GM23338 (cell line): ENCODE data around the gene DCP2. TPM values are rescaled to one million over a fixed set of nuclear protein-coding genes. Genes with fewer than 3 reads are reported as not detected.

Experiments used
- ATAC-seq: fragments of 200-7000 bp; cut with Tn5 transposase; 3 replicates; pipeline ENCODE4 v1.9.1; 2020
- DNase-seq: peaks from one replicate; pipeline ENCODE4 v3.0.0-alpha.2; 2015; ENCODE audit warnings: low spot score
- H2AFZ ChIP-seq: fragments of 200-600 bp; sonication (generic); 2 replicates; pipeline ENCODE4 v1.8.0; 2016; ENCODE audit warnings: antibody characterized with exemption, mild to moderate bottlenecking, moderate library complexity
- H3F3A ChIP-seq: fragments of 200-600 bp; sonication (generic); replicated peaks from 2 replicates; pipeline ENCODE4 v1.8.0; 2017; ENCODE audit warnings: antibody characterized with exemption, mixed run types, low read depth
- H3K27ac ChIP-seq: fragments of 200-600 bp; sonication (generic); 2 replicates; pipeline ENCODE4 v1.6.1; 2016; ENCODE audit warnings: low read depth
- H3K27me3 ChIP-seq: fragments of 200-600 bp; sonication (generic); 2 replicates; pipeline ENCODE4 v1.8.0; 2016; ENCODE audit warnings: mild to moderate bottlenecking, mixed run types, moderate library complexity; ENCODE audit not compliant: insufficient read depth
- H3K36me3 ChIP-seq: fragments of 200-600 bp; sonication (generic); 2 replicates; pipeline ENCODE4 v1.8.0; 2016; ENCODE audit warnings: mild to moderate bottlenecking; ENCODE audit not compliant: insufficient read depth
- H3K4me1 ChIP-seq: fragments of 200-600 bp; sonication (generic); 2 replicates; pipeline ENCODE4 v1.8.0; 2016; ENCODE audit warnings: mild to moderate bottlenecking, moderate library complexity; ENCODE audit not compliant: insufficient read depth
- H3K4me2 ChIP-seq: fragments of 200-600 bp; sonication (generic); 2 replicates; pipeline ENCODE4 v1.7.1; 2017; ENCODE audit warnings: mixed run types
- H3K4me3 ChIP-seq: fragments of 200-600 bp; sonication (generic); 2 replicates; pipeline ENCODE4 v1.6.1; 2016; ENCODE audit warnings: mixed run types
- H3K79me2 ChIP-seq: fragments of 200-600 bp; sonication (generic); replicated peaks from 2 replicates; pipeline ENCODE4 v1.8.0; 2017; ENCODE audit warnings: mild to moderate bottlenecking; ENCODE audit not compliant: insufficient read depth
- H3K9me2 ChIP-seq: fragments of 200-600 bp; sonication (generic); 2 replicates; pipeline ENCODE4 v1.8.0; 2017; ENCODE audit not compliant: insufficient read depth
- H4K20me1 ChIP-seq: fragments of 200-600 bp; sonication (generic); replicated peaks from 2 replicates; pipeline ENCODE4 v1.8.0; 2017; ENCODE audit warnings: mild to moderate bottlenecking; ENCODE audit not compliant: insufficient read depth
- H3K27ac Mint-ChIP-seq: 2 replicates; pipeline ENCODE4 v1.8.0; 2020; ENCODE audit warnings: inconsistent platforms, mild to moderate bottlenecking, moderate library complexity, mixed read lengths
- H3K27me3 Mint-ChIP-seq: 3 replicates; pipeline ENCODE4 v1.8.0; 2022; ENCODE audit warnings: low read depth, mild to moderate bottlenecking, moderate library complexity, mixed read lengths, inconsistent platforms; ENCODE audit not compliant: insufficient read depth, poor library complexity
- H3K36me3 Mint-ChIP-seq: 3 replicates; pipeline ENCODE4 v1.8.0; 2021; ENCODE audit warnings: low read depth, mild to moderate bottlenecking, inconsistent platforms, moderate library complexity, mixed read lengths
- H3K4me1 Mint-ChIP-seq: 3 replicates; pipeline ENCODE4 v1.8.0; 2020; ENCODE audit warnings: mild to moderate bottlenecking, inconsistent platforms, mixed read lengths
- H3K4me3 Mint-ChIP-seq: 3 replicates; pipeline ENCODE4 v1.8.0; 2021; ENCODE audit warnings: moderate library complexity, mild to moderate bottlenecking, inconsistent platforms, mixed read lengths
- H3K9me3 Mint-ChIP-seq: 3 replicates; pipeline ENCODE4 v1.8.0; 2020; ENCODE audit warnings: moderate library complexity, mild to moderate bottlenecking, inconsistent platforms, mixed read lengths
- ETS1 ChIP-seq: IDR thresholded peaks from 2 replicates; pipeline ENCODE4 v1.6.1; 2016; ENCODE audit warnings: antibody characterized with exemption
- EZH2phosphoT487 ChIP-seq: fragments of 200-600 bp; sonication (generic); IDR thresholded peaks from one replicate; pipeline ENCODE4 v1.8.1; 2018; ENCODE audit warnings: antibody characterized with exemption; ENCODE audit not compliant: unreplicated experiment
- JUNB ChIP-seq: IDR thresholded peaks from one replicate; pipeline ENCODE4 v1.6.1; 2016; ENCODE audit warnings: antibody characterized with exemption; ENCODE audit not compliant: unreplicated experiment
- NANOG ChIP-seq: IDR thresholded peaks from 2 replicates; pipeline ENCODE4 v1.6.1; 2016; ENCODE audit warnings: antibody characterized with exemption, borderline replicate concordance
- POLR2AphosphoS5 ChIP-seq: IDR thresholded peaks from 2 replicates; pipeline ENCODE4 v1.6.1; 2016; ENCODE audit warnings: antibody characterized with exemption, low read depth
- ZNF114 ChIP-seq: fragments of 250-450 bp; sonication (Bioruptor Pico); IDR thresholded peaks from 2 replicates; pipeline ENCODE4 v1.5.0; 2020; ENCODE audit warnings: mild to moderate bottlenecking, moderate library complexity
- ZNF331 ChIP-seq: fragments of 250-450 bp; sonication (Bioruptor Pico); IDR thresholded peaks from 2 replicates; pipeline ENCODE4 v1.5.0; 2020; ENCODE audit warnings: low read depth, mild to moderate bottlenecking, moderate library complexity
- ZNF462 ChIP-seq: fragments of 250-450 bp; sonication (Bioruptor Pico); IDR thresholded peaks from 2 replicates; pipeline ENCODE4 v1.5.0; 2020; ENCODE audit warnings: mild to moderate bottlenecking, moderate library complexity
- polyA plus RNA-seq: library from polyadenylated mRNA; unstranded; fragments of >200 nt; fragmentation: Nextera tagmentation; extraction: Ambion mirVana; gene quantifications from 2 replicates; pipeline ENCODE4 v1.2.1, GENCODE V29; 2016
- total RNA-seq: library from RNA; depleted of rRNA; stranded (reverse); fragments of >200 nt; shearing (Covaris generic); gene quantifications from 2 replicates; pipeline ENCODE4 v1.2.3, GENCODE V29; 2014

DCP2 gene
- total and polyA plus RNA-seq, 2 experiments from 2014 or later = 96.6 to 165 TPM

- TF ChIP-seq NANOG = no peak
Measured at GRCh38 chr5:113054899-113055298, 78.3 kb downstream of the DCP2 start (continued).

- no peaks in the 10 kb centered on the region for H3K36me3 ChIP-seq
- no peak for ATAC-seq
- H3K4me3 Mint-ChIP-seq = no peak overlapping the region
Measured at GRCh38 chr5:113056988-113057387, 80.4 kb downstream of the DCP2 start.

More at GRCh38 chr5:113056988-113057387, 80.4 kb downstream of the DCP2 start:
- Histone ChIP-seq H2AFZ (no peak overlapping the region), H3K4me1 (no peaks in the 10 kb centered on the region), H3K9me2 (no peaks in the 10 kb centered on the region), H3K27ac (no peak overlapping the region), H3K4me2 (no peak overlapping the region), H3K4me3 (no peak overlapping the region), H3F3A (0 out of 2 replicates have a peak, but pooled peaks cover 3% of the 10 kb centered on the region), H4K20me1 (no peaks in the 10 kb centered on the region), H3K27me3 (no peaks in the 10 kb centered on the region), H3K79me2 (no peaks in the 10 kb centered on the region)
- peaks cover 10% of the 10 kb centered on the region; the same call in 2 of the 3 replicates for H3K36me3 Mint-ChIP-seq
- no peaks in the 10 kb centered on the region for H3K9me3 Mint-ChIP-seq
- peaks cover 21% of the 10 kb centered on the region for H3K4me1 Mint-ChIP-seq
- H3K27me3 Mint-ChIP-seq = peaks cover 8% of the 10 kb centered on the region
- TF ChIP-seq ETS1 (no peak), ZNF114 (CRISPR knock-in tag) (no peak), ZNF462 (CRISPR knock-in tag) (no peak), NANOG (no peak), JUNB (no peak), ZNF331 (CRISPR knock-in tag) (no peak), EZH2phosphoT487 (no peak), POLR2AphosphoS5 (no peak)
- no peak overlapping the region for H3K27ac Mint-ChIP-seq
- DNase-seq = no peak
